Brain microvascular endothelial cell (primary cell): Measurements from ENCODE around the gene CUBN.

Source experiments
- DNase-seq: peaks from one replicate; pipeline ENCODE4 v3.0.0-alpha.2; 2020
- H3K27ac ChIP-seq: fragments of 250-450 bp; sonication (Bioruptor Pico); 2 replicates; pipeline ENCODE4 v1.5.1; 2020; ENCODE audit warnings: mild to moderate bottlenecking, moderate library complexity
- H3K27me3 ChIP-seq: fragments of 250-450 bp; sonication (Bioruptor Pico); replicated peaks from 2 replicates; pipeline ENCODE4 v1.5.1; 2020; ENCODE audit warnings: mild to moderate bottlenecking
- H3K36me3 ChIP-seq: fragments of 250-450 bp; sonication (Bioruptor Pico); replicated peaks from 2 replicates; pipeline ENCODE4 v1.5.1; 2020; ENCODE audit warnings: mild to moderate bottlenecking
- H3K4me3 ChIP-seq: 2 replicates; pipeline ENCODE4 v1.5.1; 2011; ENCODE audit warnings: low read depth, mild to moderate bottlenecking, control low read depth, low read length, moderate library complexity
- in situ Hi-C: cut with HindIII; loops from 2 replicates; pipeline ENCODE4 v1.10.0; 2017; ENCODE audit warnings: low sequenced_read_pairs, low pct_ligation_motif_present
- TF ChIP-seq, protein P1 (sequence below): IDR thresholded peaks from 2 replicates; pipeline ENCODE4 v1.5.1; 2011; ENCODE audit warnings: low read depth, mild to moderate bottlenecking, moderate library complexity, low read length, control low read depth, inconsistent platforms; ENCODE audit errors: missing control alignments

CUBN gene

DNA sequence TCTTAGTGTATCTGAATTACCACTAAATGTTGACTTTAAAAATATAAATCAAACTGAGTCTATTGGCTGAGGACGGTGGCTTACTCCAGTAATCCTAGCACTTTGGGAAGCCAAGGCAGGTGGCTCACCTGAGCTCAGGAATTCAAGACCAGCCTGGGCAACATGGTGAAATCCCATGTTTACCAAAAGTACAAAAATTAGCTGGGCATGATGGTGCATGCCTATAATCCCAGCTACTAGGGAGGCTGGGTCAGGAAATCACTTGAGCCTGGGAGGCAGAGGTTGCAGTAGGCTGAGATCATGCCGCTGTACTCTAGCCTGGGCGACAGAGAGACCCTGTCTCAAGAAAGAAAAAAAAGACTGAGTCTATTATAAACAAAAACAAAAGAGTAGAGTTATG lies 205.9 kb downstream of the CUBN start:
- Histone ChIP-seq H3K27ac (no peak overlapping the region), H3K27me3 (no peaks in the 10 kb centered on the region), H3K4me3 (no peak overlapping the region), H3K36me3 (no peaks in the 10 kb centered on the region)
- TF ChIP-seq, protein P1, sequence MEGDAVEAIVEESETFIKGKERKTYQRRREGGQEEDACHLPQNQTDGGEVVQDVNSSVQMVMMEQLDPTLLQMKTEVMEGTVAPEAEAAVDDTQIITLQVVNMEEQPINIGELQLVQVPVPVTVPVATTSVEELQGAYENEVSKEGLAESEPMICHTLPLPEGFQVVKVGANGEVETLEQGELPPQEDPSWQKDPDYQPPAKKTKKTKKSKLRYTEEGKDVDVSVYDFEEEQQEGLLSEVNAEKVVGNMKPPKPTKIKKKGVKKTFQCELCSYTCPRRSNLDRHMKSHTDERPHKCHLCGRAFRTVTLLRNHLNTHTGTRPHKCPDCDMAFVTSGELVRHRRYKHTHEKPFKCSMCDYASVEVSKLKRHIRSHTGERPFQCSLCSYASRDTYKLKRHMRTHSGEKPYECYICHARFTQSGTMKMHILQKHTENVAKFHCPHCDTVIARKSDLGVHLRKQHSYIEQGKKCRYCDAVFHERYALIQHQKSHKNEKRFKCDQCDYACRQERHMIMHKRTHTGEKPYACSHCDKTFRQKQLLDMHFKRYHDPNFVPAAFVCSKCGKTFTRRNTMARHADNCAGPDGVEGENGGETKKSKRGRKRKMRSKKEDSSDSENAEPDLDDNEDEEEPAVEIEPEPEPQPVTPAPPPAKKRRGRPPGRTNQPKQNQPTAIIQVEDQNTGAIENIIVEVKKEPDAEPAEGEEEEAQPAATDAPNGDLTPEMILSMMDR = no peak
- in situ Hi-C loops = no loop called here
- DNase-seq = no peak

DNA sequence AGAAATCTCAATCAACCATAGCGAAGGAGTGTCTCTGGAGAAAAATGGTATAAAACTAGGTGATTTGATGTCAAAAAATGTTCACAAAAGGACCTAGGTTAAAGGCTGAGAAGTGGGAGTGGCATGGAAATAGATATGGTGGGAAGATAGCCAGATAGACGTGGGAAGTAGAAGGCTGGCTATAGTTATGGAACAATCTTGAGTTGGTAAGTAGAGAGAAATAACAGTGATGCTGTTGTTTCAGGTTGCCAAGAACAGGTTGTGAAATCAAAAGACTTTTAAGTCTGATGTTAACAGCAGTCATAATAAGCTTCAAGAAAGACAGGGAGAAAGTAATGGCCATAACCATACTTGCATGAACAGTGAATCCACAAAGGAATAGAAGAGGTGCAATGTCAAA lies 206.3 kb downstream of the CUBN start:
- in situ Hi-C loops = no loop called here
- H3K27me3 ChIP-seq = no peaks in the 10 kb centered on the region
- TF ChIP-seq, protein P1 = no peak
- DNase-seq = no peak
- no peak overlapping the region for H3K4me3 ChIP-seq
- H3K36me3 ChIP-seq = no peaks in the 10 kb centered on the region
- H3K27ac ChIP-seq = no peak overlapping the region

DNA sequence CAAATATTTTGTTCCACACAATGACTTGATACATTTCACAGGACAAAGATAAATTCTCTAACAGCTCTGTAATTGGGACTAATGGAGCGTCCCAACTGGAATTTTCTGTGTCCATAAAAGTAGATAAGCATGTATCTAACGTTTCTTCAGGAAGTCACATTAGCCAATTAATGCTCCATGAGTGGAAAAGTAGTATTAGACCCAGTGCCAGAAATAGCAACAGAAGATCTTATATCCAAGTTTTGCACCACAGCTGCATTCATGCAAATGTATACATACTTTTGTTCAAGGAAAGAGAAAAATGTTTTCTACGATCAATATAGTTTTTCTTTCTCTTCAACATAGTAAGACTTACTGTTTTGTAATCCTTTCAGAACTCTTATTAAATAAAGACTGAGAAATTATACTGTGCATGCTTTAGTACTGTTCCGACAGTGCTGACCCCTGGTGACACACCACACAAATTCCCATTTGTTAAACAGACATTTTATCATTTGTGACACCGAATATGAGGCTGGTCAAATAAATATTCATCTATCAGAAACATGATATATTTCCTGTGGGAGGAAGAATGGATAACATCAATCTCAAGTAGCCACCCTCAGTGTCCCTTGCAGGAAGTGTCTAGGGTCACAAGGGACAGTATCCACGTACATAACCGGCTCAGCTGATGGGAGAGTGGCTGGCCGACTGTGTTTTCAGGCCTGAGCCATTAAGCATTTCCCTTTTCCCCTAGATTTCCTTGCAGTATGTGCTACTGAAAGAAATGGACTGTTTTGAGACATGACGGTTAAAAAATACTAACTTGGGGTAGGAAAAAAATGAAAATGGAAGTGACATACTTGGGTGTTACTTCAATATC lies 210.3 kb downstream of the CUBN start:
- in situ Hi-C loops = no loop called here
- H3K27ac ChIP-seq = no peak overlapping the region

DNA sequence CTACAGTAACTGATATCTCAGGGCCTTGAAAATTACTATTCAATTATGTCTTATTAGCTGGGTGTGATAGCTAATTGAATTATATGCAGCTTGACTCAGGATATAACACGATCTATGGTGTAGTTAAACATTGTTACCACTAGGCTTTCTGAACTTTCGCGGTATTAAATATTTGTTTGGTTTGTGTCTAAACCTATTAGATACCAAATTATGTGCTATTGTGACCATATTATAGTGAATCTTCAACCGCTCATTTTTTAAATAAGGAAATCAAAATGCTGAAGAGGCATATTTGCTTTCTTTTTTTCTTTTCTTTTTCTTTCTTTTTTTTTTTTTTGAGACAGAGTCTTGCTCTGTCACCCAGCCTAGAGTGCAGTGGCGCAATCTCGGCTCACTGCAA lies 213.1 kb downstream of the CUBN start:
- no peak overlapping the region for H3K27ac ChIP-seq
- no peak for DNase-seq
- no peaks in the 10 kb centered on the region for H3K27me3 ChIP-seq
- in situ Hi-C loops = no loop called here
- H3K36me3 ChIP-seq = no peaks in the 10 kb centered on the region
- TF ChIP-seq, protein P1 = no peak
- no peak overlapping the region for H3K4me3 ChIP-seq

More for the DNA sequence above, 210.3 kb downstream of the CUBN start:
- no peak overlapping the region for H3K4me3 ChIP-seq
- no peaks in the 10 kb centered on the region for H3K36me3 ChIP-seq
- no peaks in the 10 kb centered on the region for H3K27me3 ChIP-seq
- no peak for DNase-seq
- TF ChIP-seq, protein P1 = no peak

DNA sequence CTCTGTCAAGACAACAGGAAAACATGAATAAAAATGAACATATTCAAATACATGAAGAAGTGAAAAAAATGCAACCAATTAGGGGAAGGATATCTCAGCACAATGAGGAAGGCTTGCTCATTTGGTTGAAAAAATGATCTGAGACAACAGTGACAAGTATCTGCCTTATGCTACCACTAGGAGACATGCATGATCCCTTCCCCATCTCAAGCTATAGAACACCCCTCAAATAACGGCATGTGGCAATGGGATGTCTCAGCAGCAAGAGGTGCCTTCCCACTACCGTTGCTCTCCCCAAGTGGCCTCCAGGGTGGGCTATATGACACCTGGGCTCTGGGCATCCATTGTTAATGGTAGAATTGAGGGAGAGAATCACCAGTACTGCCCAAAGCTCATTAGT lies 214.3 kb downstream of the CUBN start:
- in situ Hi-C loops = no loop called here
- H3K4me3 ChIP-seq = no peak overlapping the region
- no peaks in the 10 kb centered on the region for H3K36me3 ChIP-seq
- TF ChIP-seq, protein P1 = peak; percentile 31
- DNase-seq = no peak
- no peaks in the 10 kb centered on the region for H3K27me3 ChIP-seq
- no peak overlapping the region for H3K27ac ChIP-seq

DNA sequence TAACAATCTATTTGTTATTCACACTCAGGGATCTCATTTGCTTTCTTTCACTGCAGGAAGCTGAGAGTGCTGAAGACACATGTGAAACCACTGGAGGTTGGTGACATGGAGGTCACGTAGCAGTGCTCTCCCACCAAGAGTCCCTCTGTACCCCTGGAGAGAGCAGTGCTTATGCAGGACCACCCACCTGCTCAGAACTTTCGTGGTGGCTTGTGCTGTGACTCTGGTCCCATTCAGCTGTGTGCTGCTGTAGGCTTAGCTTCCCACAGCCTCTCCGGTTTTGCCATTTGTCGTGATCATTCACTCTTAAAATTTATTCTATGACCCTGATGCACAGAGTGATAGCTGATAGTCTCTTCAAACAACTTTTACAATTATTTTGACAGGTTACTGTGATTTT lies 216.3 kb downstream of the CUBN start:
- in situ Hi-C loops = no loop called here
- Histone ChIP-seq H3K27ac (no peak overlapping the region), H3K27me3 (no peaks in the 10 kb centered on the region), H3K4me3 (no peak overlapping the region), H3K36me3 (no peaks in the 10 kb centered on the region)
- DNase-seq = no peak
- TF ChIP-seq, protein P1 = no peak
